ENCODE results near the gene CDH23.

The CDH23 gene

DNA sequence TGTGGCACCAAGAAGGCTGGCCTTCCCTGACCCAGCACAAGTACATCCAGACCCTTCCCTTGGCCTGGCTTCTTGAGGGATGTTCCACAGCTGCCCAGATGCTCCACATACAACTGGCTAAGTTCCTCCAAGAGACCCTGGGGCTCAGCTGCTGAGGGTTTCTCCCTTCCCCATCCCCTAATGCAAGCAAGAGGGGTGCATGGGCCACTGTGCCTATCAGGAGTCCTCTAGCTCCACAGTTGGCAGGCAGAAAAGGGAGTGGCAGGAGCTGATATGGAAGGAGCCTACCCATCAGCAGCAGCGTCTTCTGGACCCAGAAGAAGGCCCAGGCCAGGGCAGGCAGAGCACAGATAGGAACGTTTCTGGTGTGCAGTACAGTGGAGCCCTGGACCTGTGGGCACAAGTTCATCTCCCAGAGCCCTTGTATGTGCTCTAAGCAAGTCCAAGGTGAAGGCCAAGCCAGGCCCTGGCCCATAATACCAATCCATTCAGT, 350.4 kb downstream of the CDH23 start:
- H3K4me1 ChIP-seq (ENCODE audit: control insufficient read depth, insufficient read depth, low read length): peaks cover 24% of the 10 kb centered on the region; the same call in 1 of the 2 replicates

DNA sequence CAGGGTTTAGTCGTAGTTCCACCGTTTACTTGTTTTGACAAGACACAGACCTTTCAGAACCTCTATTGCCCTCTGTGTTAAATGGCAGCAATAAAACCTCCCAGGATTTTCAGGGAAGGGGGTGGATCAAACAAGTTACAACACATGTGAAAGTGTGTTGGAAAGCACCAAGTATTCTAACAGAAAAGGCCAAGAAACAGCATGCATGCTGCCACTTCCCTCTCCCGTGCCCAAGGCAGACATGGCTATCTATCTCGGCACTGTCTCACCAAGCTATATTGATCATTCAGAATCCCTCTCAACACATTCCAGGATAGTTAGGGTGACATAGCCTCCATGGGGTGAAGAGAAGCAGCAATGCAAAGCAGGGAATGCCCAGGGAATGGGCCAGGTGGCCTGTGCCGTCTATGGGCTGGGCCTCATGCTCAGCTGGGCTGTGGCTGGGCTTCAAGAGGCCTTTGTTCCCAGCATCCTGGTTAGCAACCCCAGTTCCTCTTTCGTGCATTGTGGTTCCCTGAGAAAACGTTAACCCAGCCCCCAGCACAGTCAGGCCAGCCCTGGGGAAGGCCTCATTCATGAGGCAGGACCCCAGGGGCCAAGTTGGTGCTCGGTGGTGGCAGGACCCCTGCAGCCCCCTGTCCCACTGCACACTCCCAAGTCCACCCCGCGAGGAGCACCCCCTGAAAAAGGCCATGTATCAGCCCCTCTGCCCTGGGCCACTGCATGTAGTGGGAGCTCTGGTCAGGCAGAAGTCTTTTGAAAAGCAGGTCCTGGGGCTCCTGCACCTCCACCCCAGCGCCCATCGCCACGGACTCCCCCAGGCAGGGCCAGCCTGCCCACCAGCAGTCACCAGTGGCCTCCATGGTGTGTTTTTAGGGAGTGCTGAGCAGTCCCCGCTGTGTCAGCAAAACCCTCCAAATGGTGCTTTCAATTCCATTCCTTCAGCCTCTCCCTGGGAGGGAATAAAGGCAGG, 351.1 kb downstream of the CDH23 start:
- Histone ChIP-seq H3K27ac (ENCODE audit: low read depth, low read length) (no peak overlapping the region), H3K4me1 (ENCODE audit: control insufficient read depth, insufficient read depth, low read length) (peaks cover 24% of the 10 kb centered on the region; the same call in 1 of the 2 replicates), H3K27me3 (ENCODE audit: control insufficient read depth, insufficient read depth, low read length) (no peaks in the 10 kb centered on the region), H3K4me3 (ENCODE audit: low read depth, low read length) (no peak overlapping the region), H3K36me3 (ENCODE audit: control insufficient read depth, insufficient read depth, low read length) (no peaks in the 10 kb centered on the region), H3K9ac (ENCODE audit: low read length) (no peak overlapping the region), H3K9me3 (ENCODE audit: control insufficient read depth, insufficient read depth, low read depth, low read length) (no peaks in the 10 kb centered on the region)

More for the DNA sequence above, 350.4 kb downstream of the CDH23 start:
- no peak overlapping the region for H3K4me3 ChIP-seq (ENCODE audit: low read depth, low read length)
- H3K27ac ChIP-seq (ENCODE audit: low read depth, low read length): no peak overlapping the region
- H3K27me3 ChIP-seq (ENCODE audit: control insufficient read depth, insufficient read depth, low read length): no peaks in the 10 kb centered on the region
- H3K36me3 ChIP-seq (ENCODE audit: control insufficient read depth, insufficient read depth, low read length): no peaks in the 10 kb centered on the region
- H3K9ac ChIP-seq (ENCODE audit: low read length): no peak overlapping the region
- no peaks in the 10 kb centered on the region for H3K9me3 ChIP-seq (ENCODE audit: control insufficient read depth, insufficient read depth, low read depth, low read length)

DNA sequence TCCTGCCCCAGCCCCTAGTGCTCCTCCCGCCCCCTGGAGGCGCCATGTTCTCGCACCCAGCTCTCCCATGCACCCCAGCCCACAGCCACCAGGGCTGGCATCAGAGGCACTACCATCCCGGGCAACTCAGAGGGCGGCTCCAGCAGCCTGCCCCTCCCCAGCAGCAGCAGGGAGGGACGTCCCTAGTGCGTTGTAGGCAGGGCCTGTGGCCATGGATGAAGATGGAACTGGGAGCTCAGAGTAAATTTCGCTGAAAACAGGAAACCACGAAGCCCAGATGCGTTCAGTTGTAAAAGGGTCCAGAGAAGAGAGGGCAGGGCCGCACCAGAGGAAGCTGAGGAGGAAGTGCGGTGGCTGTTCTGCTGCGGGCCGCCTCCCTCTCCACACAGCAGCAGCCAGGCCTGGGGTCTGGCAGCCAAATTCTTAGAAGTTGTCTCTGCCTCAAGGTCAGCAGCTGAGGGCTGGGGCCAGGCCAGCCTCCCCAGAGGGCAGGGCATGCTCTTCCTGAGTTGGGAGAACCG, 352.0 kb downstream of the CDH23 start:
- Histone ChIP-seq H3K4me3 (ENCODE audit: low read depth, low read length) (no peak overlapping the region), H3K36me3 (ENCODE audit: control insufficient read depth, insufficient read depth, low read length) (no peaks in the 10 kb centered on the region), H3K27ac (ENCODE audit: low read depth, low read length) (no peak overlapping the region), H3K4me1 (ENCODE audit: control insufficient read depth, insufficient read depth, low read length) (peaks cover 24% of the 10 kb centered on the region; the same call in 1 of the 2 replicates), H3K27me3 (ENCODE audit: control insufficient read depth, insufficient read depth, low read length) (no peaks in the 10 kb centered on the region), H3K9ac (ENCODE audit: low read length) (no peak overlapping the region), H3K9me3 (ENCODE audit: control insufficient read depth, insufficient read depth, low read depth, low read length) (no peaks in the 10 kb centered on the region)

DNA sequence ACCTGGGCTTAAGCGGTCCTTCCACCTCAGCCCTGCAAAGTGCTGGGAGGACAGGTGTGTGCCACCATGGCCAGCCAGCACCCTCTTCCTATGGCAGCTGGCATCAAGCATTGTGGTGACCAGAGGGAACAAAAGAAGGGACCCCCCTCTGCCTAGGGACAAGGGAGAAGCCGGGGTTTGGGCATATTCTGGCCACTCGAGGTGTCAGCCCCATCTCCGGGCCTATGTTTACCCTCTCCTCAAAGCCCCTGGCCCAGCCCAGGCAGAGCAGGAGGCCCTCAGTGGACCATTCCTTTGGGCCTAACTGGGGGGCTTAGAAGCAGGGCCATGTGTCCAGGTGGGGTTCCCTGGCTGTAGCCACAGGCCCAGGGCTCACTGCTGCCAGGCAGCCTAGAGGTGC, 352.7 kb downstream of the CDH23 start:
- Histone ChIP-seq H3K9ac (ENCODE audit: low read length) (no peak overlapping the region), H3K4me3 (ENCODE audit: low read depth, low read length) (no peak overlapping the region), H3K36me3 (ENCODE audit: control insufficient read depth, insufficient read depth, low read length) (no peaks in the 10 kb centered on the region), H3K9me3 (ENCODE audit: control insufficient read depth, insufficient read depth, low read depth, low read length) (no peaks in the 10 kb centered on the region), H3K27me3 (ENCODE audit: control insufficient read depth, insufficient read depth, low read length) (no peaks in the 10 kb centered on the region; the same call in 1 of the 2 replicates), H3K27ac (ENCODE audit: low read depth, low read length) (no peak overlapping the region), H3K4me1 (ENCODE audit: control insufficient read depth, insufficient read depth, low read length) (peaks cover 24% of the 10 kb centered on the region; the same call in 1 of the 2 replicates)

DNA sequence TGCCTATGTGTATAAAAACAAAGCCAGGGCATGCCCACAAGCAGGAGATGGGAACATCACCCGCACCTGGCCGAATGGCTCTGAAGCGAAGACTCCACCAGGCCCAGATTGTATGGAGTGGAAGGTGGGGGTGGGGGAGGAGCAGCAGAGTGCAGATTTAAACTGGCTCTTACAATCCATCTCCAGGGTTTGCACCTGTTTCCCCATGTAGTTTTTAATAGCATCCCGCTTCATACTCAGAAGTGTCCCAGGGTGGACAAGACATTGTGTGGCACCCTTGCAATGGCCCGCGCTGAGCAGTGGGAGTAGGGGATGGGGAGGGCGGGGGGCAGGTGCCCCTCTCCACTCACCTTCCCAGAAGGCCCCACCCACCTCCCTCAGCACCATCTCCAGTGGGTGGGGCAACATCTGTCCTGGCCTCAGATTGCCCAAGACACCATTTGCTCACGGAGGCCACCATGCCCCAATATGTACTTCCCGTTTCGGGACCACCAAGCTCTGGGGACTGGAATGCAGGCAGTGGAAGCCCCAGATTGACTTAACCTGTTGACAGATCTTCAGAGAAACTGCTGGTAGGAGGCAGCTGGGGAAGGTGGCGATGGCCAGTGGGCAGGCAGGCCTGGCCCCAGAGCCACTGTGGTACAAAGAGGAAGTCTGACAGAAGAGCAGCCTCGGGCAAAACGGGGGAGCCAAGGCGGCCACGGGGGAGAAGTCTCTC, 353.6 kb downstream of the CDH23 start:
- no peaks in the 10 kb centered on the region for H3K9me3 ChIP-seq (ENCODE audit: control insufficient read depth, insufficient read depth, low read depth, low read length)
- H3K4me3 ChIP-seq (ENCODE audit: low read depth, low read length): no peak overlapping the region
- H3K4me1 ChIP-seq (ENCODE audit: control insufficient read depth, insufficient read depth, low read length): peaks cover 24% of the 10 kb centered on the region; the same call in 1 of the 2 replicates
- H3K36me3 ChIP-seq (ENCODE audit: control insufficient read depth, insufficient read depth, low read length): no peaks in the 10 kb centered on the region
- no peak overlapping the region for H3K27ac ChIP-seq (ENCODE audit: low read depth, low read length)
- H3K9ac ChIP-seq (ENCODE audit: low read length): no peak overlapping the region
- H3K27me3 ChIP-seq (ENCODE audit: control insufficient read depth, insufficient read depth, low read length): no peaks in the 10 kb centered on the region; the same call in 1 of the 2 replicates

DNA sequence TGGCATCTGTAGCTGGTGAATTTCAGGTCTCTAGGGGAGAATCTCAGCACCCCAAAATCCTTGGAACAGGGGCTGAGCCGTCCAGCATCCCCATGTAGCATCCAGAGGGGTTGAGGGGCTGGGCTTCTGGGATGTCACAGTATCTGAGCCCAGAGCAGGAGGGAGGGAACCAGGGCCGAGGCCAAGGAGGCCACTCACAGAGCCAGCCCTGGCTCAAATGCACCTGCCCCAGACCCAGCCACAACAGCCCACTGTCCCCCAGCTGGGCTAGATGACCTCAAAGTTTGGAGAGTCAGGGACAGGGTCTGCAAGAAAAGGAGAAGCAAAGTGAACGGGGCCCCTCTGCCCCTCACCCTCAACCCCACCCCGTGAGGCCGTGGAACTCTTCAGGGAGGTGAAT, 354.3 kb downstream of the CDH23 start:
- Histone ChIP-seq H3K36me3 (ENCODE audit: control insufficient read depth, insufficient read depth, low read length) (no peaks in the 10 kb centered on the region), H3K4me1 (ENCODE audit: control insufficient read depth, insufficient read depth, low read length) (peaks cover 21% of the 10 kb centered on the region; the same call in 1 of the 2 replicates), H3K27me3 (ENCODE audit: control insufficient read depth, insufficient read depth, low read length) (no peaks in the 10 kb centered on the region; the same call in 1 of the 2 replicates), H3K9ac (ENCODE audit: low read length) (no peak overlapping the region), H3K4me3 (ENCODE audit: low read depth, low read length) (no peak overlapping the region), H3K27ac (ENCODE audit: low read depth, low read length) (no peak overlapping the region), H3K9me3 (ENCODE audit: control insufficient read depth, insufficient read depth, low read depth, low read length) (no peaks in the 10 kb centered on the region)

DNA sequence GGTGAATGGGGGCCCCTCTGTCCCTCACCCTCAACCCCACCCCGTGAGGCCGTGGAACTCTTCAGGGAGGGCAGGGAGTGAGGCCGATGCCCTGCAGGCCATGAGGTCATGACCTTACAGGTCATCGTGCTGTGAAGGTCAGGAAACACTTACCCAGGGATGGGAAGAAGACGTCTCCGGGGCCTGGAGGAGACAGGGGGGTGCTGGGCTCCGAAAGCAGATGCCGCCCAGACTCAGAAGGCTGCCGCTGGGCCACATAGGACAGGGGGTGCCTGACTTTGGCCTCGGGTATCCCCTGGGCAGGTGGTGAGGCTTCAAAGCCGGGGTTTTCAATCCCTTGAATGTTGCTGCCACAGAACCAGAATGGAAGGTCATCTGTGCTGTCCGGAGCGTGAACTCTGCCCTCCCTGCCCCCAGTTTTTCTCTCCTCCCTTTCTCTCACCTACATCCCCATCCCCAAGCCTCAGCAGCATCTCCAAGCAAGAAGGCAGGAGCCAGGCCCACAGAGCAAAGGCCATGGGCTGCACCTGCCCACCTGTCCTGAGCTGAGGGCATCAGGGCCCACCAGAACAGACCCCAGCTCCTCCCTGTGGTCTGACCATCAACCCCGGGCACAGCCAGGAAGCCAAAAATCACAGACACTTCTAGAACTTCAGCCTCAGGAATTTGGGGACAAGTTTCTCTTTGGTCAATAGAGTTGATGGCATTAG, 354.9 kb downstream of the CDH23 start:
- Histone ChIP-seq H3K4me3 (ENCODE audit: low read depth, low read length) (no peak overlapping the region), H3K27ac (ENCODE audit: low read depth, low read length) (no peak overlapping the region), H3K9me3 (ENCODE audit: control insufficient read depth, insufficient read depth, low read depth, low read length) (no peaks in the 10 kb centered on the region), H3K27me3 (ENCODE audit: control insufficient read depth, insufficient read depth, low read length) (no peaks in the 10 kb centered on the region; the same call in 1 of the 2 replicates), H3K36me3 (ENCODE audit: control insufficient read depth, insufficient read depth, low read length) (no peaks in the 10 kb centered on the region), H3K4me1 (ENCODE audit: control insufficient read depth, insufficient read depth, low read length) (peaks cover 16% of the 10 kb centered on the region; the same call in 1 of the 2 replicates), H3K9ac (ENCODE audit: low read length) (no peak overlapping the region)

DNA sequence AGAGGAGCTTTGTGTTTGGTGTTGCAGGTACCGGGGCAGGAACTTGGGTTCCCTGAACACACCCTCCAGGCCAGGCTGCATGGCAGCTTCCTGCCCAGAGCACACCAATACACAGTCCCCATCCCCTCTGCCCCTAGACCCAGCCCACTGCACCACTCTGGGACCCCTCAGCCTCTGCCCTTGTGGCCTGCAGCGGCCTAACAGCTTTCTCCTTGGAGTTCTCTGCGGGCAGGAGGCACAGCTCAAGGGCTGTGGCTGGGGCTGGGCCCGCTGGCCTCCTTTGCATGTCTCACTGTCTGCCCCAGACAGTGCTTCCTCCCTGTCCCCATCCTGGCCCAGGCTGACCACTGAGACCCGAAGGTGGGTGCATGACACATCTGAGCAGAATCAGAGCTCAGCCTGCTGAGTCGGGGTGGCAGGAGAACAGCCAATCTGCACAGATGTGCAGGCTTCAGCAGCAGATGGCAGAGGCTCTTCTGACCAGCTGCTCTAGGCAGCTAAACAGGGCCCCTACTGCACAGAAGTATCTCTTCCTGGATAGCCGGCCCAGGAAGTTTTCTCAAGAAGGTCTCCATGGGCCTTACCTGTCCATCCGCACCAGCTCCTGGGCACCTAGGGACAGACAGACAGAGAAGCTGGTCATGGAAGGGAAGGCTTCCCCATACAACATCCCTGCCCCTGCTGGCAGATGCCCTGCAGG, 355.8 kb downstream of the CDH23 start:
- no peaks in the 10 kb centered on the region; the same call in 1 of the 2 replicates for H3K27me3 ChIP-seq (ENCODE audit: control insufficient read depth, insufficient read depth, low read length)
- H3K36me3 ChIP-seq (ENCODE audit: control insufficient read depth, insufficient read depth, low read length): no peaks in the 10 kb centered on the region
- no peak overlapping the region for H3K9ac ChIP-seq (ENCODE audit: low read length)
- H3K4me1 ChIP-seq (ENCODE audit: control insufficient read depth, insufficient read depth, low read length): peaks cover 19% of the 10 kb centered on the region
- H3K27ac ChIP-seq (ENCODE audit: low read depth, low read length): no peak overlapping the region
- H3K4me3 ChIP-seq (ENCODE audit: low read depth, low read length): no peak overlapping the region
- H3K9me3 ChIP-seq (ENCODE audit: control insufficient read depth, insufficient read depth, low read depth, low read length): no peaks in the 10 kb centered on the region

DNA sequence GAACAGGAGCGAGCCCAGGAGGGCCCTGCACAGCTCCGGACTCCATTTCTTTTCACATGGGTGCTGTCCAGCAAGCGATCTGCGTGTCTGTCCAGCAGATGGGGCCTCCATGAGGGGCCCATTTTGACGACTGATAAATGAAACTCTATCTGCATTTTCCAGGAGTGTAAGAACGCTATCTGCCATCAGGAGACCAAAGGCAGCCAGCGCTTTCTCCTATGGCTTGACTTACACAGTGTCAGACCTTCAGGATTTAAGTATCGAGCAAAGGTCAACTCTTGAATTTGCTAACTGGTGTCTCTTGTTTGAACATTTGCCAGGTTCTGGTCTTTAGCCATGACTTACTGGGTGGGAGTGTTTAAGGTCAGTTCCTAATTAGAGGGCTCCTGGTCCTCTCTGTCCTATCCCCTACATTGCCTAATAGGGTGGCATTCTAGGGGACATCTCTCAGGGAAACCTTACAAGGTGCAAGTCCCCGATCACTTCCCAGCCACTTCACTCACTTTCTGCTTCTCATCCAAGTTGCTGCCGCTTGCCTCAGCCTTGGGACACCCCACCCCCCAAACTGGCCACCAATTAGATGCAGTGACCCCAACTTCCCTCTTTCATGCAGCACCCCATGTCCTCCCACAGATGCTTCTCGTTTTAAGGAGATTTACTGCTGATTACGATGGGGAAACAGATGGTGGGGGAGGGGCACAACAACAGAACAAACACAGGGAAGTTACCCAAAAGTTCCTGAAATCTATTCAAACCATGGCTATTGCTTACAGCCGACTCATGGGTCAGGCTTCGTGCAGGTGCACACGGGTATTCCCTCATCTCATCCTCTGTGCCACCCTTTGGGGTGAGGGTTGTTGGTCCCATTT, 356.6 kb downstream of the CDH23 start:
- H3K9ac ChIP-seq (ENCODE audit: low read length): no peak overlapping the region
- H3K4me1 ChIP-seq (ENCODE audit: control insufficient read depth, insufficient read depth, low read length): peaks cover 21% of the 10 kb centered on the region
- no peaks in the 10 kb centered on the region for H3K36me3 ChIP-seq (ENCODE audit: control insufficient read depth, insufficient read depth, low read length)
- no peaks in the 10 kb centered on the region; the same call in 1 of the 2 replicates for H3K27me3 ChIP-seq (ENCODE audit: control insufficient read depth, insufficient read depth, low read length)
- no peaks in the 10 kb centered on the region for H3K9me3 ChIP-seq (ENCODE audit: control insufficient read depth, insufficient read depth, low read depth, low read length)
- H3K27ac ChIP-seq (ENCODE audit: low read depth, low read length): no peak overlapping the region
- no peak overlapping the region for H3K4me3 ChIP-seq (ENCODE audit: low read depth, low read length)
